Thyroid gland (tissue), 4 donors: ENCODE measurements around the gene NFASC.

Experiments used
- CTCF ChIP-seq, 6 experiments: fragments of 200-600 bp in 3 of 6; fragments of 450-650 bp in 3 of 6; sonication (generic) in 3 of 6; IDR thresholded peaks; one replicate each; pipeline ENCODE4 v1.5.1; 2016 to 2019; ENCODE audit warnings: antibody characterized with exemption in 6 of 6, mild to moderate bottlenecking in 2 of 6, inconsistent platforms in 1 of 6, moderate library complexity in 1 of 6
- POLR2A ChIP-seq, 2 donors: fragments of 450-650 bp; IDR thresholded peaks; one replicate each; pipeline ENCODE4 v1.6.1; 2017; ENCODE audit warnings: antibody characterized with exemption in 2 of 2, mild to moderate bottlenecking in 2 of 2, moderate library complexity in 1 of 2

GRCh38 chr1:204859861-204860267 lies 10.8 kb upstream of the NFASC start:
- TF ChIP-seq CTCF (IDR thresholded peaks at IDR 0.05), result no peak
- no peak for TF ChIP-seq POLR2A (IDR thresholded peaks at IDR 0.05)
